Occipital lobe (tissue), 2 donors: ENCODE data around the gene UTP15. TPM values are rescaled to one million over a fixed set of nuclear protein-coding genes. Genes with fewer than 3 reads are reported as not detected.

Source experiments
- DNase-seq: peaks from one replicate; lab custom pipeline; 2025; lab: John Stamatoyannopoulos, UW
- total RNA-seq: library from RNA; depleted of rRNA; stranded (reverse); fragments of >200 nt; gene quantifications from one replicate; pipeline ENCODE4 v1.2.3, GENCODE V29; 2014

The UTP15 gene, protein sequence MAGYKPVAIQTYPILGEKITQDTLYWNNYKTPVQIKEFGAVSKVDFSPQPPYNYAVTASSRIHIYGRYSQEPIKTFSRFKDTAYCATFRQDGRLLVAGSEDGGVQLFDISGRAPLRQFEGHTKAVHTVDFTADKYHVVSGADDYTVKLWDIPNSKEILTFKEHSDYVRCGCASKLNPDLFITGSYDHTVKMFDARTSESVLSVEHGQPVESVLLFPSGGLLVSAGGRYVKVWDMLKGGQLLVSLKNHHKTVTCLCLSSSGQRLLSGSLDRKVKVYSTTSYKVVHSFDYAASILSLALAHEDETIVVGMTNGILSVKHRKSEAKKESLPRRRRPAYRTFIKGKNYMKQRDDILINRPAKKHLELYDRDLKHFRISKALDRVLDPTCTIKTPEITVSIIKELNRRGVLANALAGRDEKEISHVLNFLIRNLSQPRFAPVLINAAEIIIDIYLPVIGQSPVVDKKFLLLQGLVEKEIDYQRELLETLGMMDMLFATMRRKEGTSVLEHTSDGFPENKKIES
- 33.7 TPM for total RNA-seq

DNA sequence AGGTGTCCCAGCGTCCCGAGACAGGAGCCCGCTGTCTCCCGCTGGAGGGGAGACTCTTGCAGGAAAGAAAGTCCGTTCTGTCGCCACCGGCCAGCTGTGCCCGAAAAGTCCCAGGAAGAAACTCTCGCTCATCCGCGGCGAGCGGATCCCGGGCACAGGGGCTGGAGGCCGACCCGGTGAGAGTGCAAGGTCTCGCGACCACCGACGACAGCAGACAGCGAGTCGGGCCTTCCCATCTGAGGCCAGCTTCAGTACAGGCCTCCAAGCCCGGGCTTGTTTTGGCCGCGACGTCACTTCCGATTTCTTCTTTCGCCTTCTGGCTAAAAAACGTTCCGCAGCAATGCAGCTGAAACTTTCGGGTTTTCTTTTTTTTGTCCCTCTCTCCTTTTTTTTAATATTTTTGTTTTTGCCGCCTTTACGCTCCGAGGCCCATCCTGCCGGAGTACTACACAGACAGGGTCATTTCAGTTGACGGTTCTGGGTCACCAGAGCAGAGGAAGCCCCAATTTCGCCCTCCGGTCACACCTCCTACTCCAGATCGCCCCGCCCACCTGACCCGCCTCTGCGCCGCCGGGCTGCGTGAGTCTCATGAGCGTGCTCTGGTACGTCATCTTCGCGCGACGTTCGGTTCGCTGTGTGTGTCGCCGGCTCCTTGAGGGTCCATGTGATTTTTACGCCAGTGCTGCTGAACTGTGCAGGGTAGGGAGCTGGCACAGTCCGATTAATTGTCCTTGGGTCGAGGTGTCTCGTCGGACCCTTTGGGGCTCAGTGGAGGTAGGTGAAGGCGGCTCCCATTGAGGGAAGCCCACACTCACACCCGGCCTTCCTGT is at the start of gene UTP15, which contains the start of gene ANKRA2:
Gene UTP15, plus strand, starts transcription at position 605 of the 830 bp plus-strand sequence. CDS start 1,602 bp downstream, outside the sequence.
Gene ANKRA2, minus strand, starts transcription at position 501 of the 830 bp plus-strand sequence. CDS start 2,758 bp downstream, outside the sequence.
- DNase-seq: peak; percentile 94

DNA sequence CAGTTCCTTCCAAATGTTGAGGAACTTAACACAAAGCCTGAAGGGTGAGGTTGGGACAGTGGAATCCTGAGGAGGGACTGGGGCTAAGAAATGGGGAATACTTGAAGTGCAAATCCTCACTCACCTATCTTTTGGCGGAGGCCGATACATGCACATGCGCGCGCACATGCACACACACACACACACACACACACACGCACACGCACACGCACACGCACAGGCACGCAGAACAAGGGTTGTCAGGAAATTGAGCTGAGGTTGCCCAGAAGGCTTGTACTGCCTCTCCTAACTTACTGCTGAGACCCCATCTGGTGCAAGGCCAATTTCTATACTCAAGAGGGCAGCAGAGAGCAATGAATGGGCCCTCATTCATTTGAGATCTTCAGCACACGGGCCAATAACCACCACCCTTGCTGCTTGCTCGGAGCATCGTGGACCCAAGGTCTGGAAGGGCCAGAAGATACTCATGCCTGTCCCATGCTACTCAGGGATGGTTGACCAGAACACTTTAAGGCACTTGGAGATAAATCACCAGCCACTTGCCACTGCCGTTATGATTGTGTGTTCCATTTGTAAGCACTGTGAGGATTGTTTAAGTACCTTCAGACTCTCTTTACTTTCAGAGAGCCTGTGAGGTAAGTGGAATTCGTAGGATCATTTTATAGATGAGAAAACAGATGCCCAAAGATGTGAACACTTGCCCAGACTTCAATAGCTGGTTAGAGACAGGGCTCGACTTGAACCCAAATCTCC is 45.8 kb upstream of the UTP15 start:
- DNase-seq: peak; percentile 12

DNA sequence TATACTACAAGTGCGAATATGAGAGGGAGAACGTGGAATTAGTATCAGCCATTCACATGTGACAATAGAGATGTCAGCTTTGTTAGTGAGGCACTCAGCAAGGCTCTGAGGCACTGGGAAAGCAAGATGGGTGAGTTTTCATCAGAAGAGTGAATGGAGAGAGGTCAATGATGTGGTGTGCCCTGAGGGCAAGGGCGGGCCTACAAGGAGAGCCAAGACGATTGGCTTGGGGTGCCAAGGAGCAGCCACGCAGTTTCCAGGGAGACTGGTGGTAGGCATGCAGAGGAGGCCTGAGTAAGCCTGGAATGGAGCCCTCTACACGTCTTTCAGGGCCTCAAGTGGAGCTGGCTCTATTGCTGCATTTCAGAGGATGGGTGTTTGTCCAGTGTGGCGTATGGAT is 42.6 kb upstream of the UTP15 start:
- DNase-seq: no peak

DNA sequence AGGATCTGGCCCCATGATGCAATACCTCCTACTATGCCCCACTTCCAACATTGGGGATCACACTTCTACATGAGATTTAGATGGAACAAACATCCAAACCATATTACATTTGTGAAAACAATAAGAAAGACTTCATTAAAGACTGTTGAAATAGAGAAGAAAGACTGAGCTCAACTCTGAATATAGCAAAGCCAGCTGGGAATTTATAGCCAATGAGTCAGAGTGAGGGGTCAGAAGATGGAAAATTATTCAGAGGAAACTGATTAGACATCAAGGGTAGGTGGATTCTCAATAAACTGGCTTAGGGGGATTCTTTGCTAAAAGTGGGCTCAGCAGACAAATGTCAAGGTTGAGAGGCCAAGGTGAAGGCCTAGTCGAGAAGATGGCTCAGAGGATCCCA is 41.7 kb upstream of the UTP15 start:
- no peak for DNase-seq

DNA sequence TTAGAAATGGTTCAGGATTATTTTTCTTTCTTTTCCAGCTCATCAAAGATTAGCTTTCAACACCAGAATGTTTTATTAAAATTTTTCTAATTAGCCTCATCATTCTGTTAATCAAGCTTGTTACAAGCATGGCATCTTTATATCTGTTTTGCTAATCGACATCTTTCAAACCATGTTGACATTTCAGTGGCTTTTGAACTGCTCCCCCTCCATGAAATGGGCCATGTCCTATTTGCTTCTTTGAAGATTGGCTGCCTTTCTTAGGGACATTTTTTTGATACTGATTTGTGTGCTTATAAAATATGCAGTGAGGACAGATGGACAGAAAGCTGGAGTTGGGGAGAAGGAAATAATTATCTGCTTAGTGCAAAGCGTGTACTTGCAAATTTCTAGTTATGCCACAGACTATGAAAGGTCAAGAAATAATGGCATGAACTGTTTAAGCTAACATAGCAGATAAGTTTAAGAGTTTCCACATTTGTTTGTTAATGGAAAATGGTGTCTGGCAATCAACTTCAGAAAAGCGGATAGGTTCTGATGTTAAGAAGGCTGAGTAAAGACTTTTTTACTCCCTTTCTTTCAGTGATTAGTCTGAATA is 39.8 kb upstream of the UTP15 start:
- no peak for DNase-seq

DNA sequence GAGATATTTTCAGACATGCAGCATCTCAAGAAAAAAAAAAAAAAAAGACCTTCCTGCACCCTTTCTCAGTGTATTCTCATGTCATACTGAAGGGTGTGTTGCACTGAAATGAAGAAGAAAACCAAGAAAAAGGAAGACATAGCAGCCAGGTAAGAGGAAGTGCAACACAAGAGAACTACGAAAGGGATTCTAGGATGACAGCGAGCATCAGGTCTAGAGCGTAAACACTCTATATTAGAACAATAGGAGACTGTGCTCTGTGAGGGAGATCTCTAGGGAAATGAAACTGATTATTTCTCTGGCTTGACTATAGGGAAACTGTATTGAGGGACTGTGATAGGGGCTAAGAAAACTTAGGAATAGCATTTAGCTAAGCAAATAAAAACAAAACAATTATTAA is 37.3 kb upstream of the UTP15 start:
- no peak for DNase-seq

DNA sequence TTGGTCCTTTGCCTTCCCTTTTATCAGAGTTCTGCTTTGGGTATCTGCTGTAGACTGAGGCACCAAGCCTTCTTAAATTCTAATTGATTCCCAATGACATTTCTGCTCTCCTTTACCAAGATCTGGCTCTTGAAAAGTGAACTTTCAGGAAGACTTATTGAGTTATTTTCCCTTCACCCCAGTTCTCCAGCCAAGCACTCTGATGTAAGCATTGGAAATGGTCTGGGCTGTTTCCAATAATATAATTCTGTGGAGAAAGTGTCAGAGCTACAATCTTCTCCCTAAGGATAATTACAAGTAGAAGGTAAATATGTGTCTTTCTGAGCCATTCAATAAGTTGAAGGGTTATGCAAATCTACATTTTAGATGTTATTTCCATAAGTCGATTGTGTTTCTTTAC is 36.5 kb upstream of the UTP15 start:
- no peak for DNase-seq

DNA sequence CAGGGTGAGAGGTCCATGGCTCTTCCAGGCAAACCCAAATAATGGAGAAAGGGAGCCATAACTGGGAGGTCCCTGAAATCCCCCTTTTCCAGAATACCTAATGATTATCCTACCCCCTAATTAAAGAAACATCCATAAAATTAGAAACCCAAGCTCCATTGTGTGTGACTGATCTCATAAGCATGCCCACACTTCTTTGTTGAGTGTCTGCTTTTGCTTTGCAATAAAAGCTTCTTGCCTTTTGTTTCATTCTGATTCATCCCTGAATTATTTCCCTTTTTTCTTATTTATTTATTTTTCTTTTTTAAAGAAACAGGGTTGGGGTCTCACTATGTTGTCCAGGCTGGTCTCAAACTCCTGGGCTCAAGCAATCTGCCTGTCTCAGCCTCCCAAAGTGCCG is 34.2 kb upstream of the UTP15 start:
- no peak for DNase-seq

DNA sequence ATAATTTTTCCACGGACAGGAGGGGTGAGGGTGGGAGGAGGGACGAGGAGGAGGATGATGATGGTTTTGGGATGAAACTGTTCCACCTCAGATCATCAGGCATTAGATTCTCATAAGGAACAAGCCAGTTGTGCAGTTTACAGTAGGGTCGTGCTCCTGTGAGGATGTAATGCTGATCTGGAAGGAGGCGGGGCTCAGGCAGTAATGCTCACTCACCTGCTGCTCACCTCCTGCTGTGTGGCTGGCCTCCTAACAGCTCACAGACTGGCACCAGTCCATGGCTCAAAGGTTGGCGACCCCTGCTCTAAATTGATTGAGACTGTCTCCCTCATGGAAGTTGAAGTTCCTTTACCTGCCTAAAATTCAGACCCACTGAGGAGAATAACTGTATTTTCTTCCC is 33.3 kb upstream of the UTP15 start:
- DNase-seq: no peak

DNA sequence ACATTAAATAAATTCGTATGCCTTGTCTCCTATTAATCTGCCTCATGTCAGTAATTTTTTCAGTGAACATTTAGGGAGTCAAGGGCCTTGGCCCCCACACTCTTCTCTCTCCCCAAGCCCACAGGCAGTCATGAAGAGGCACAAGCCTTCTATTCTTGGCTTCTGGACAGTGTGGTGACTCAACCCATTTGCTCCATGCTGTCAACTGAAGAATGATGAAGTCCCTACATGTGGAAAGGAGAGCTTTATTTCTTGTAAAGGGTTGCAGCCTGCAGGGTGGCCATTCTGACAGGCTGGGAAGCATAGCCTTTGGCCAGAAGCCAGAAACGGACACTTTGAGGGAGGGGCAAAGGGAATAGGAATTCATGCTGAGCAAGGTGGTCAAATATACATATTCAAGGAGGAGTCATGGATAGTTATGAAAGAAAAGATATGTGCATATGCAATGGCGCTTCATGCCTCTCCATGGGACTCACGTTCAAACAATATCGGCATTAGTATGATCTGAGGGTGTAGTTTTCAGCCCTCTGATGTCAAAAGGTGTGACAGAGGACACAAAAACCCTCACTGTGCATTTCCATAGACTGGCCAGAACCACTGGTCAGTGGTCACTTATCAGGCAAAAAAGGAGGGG is 31.4 kb upstream of the UTP15 start:
- DNase-seq: no peak

DNA sequence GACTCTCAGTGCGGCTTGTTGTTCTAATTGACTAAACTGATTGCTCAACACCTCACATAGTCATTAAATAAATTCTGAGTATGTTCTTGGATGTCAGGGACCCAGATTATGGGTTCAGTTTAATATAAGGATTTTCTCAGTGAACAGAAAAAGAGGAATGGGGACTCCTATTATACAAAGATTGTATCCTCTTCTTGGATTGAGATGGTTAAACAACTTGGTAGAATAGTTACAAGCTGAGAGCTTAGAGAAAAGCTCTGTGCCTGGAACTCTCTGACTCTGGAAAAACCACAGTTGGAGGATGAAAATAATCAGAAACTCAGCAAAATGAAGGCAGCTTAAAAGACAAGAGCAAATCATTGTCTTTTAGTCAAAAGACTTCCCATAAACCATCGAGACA is 30.6 kb upstream of the UTP15 start:
- no peak for DNase-seq

DNA sequence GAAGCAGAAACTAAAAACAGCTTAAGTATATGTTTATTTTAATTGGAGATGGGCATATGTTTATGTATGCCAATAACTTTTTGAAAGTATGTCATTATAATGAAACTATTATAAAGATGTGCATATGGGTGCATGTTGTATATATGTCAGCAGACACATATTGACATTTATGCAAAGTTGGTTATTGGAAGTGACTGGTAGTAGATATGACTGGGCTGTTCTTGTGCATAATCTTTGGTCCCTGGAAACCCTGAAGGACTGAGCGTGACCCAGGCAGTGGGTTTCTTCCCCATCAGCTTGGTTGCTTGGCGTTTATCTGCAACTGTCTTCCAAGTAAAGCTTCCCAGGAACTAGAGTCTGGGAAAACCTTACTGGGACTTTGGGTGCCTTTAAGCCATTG is 25.8 kb upstream of the UTP15 start:
- DNase-seq: no peak

DNA sequence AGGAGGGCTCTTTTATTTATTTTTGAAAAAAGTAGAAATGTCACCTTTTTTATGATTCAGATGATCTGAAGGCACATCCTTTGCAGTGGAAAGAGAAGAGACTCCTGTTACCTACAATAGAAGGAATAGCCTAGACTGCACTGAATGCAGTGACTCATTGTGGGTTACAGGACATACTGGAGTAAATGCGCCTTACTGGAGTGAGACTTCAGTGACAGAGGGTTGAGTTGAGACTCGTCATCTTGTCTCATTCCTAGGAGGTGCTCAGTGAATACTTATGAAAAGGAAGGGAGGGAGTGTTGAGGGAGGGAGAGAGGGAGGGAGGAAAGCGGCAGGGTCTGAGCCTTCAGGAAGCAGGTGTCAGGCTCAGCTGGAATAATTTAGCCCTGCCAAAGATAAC is 25.4 kb upstream of the UTP15 start:
- DNase-seq: no peak

DNA sequence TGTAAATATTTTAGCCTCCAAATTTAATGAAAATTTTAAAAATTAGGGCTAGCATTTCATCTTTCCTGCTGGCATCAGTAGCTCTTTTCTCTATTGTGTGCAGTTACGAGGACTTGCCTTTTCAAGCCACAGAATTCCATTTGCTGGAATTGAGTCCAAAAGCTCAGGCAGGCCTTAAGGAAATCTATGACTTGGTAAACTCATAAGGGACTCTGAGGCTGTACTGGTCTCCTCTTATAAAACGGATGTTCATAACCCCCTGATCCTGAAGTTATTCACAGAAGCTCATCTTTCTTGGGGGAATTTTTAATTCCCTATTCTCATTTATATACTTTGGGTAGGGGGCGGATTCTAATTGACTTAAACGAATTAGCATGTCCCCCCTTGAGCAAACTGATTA is 23.5 kb upstream of the UTP15 start:
- no peak for DNase-seq

DNA sequence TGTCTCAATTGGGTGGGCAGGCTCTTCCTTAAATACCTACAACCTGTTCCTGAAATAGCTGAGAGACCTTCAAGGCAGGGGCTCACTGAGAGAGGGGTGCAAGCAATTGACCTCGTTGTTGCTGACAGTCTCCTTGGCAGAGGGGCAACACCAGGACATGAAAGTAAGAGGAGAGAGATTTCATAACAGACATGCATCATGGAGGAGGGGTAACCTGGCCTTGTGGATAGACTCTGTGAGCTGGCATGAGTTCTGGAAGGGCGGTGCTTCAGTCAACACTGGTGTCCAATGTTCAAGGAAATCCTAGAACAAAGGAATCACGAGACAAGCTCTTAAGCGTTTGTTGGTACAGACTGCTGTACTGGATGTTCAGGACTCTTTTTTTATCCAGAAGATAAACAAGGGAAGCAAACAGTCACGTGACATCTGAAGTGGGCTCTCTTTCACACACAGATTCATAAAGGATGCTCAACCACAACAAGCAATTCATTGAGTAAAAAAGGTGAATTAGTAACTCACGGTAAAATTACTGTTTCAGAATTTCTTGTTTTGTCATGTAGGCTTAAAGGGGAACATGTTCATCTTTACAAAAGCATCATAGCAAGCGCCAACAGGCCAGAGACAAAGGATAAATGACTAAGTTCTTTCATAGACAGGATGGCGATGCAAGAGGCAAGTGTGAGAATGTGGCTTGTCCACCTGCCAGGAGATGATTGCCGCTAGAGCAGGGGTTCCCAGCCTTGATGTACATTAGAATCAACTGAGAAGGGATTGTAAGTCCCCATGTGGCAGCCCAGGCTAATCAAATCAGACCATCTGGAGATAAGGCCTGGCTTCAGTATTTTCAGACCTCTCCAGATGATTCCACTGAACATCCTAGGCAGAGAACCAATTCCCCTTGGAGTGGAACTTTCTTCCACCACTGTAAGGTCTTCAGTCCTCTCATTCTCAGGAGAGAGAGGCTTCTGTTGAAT is 20.8 kb upstream of the UTP15 start:
- DNase-seq: no peak

DNA sequence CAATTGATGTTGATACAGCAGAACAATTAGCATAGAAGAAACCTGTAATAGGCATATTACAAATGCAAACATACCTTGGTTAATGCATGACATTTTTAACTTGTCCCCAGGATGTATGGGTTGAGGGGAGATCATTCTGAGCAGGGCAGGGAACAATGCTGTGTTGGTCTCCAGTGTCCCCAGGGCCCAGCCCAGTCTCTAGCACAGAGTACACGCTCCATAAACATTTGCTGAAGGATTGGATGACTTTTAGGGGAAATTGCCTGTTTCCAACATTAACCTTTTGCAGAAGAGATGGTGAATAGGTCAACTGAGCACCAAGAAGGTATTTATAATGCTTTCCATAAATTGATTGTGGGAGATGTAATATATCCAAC is 20.2 kb upstream of the UTP15 start:
- no peak for DNase-seq

DNA sequence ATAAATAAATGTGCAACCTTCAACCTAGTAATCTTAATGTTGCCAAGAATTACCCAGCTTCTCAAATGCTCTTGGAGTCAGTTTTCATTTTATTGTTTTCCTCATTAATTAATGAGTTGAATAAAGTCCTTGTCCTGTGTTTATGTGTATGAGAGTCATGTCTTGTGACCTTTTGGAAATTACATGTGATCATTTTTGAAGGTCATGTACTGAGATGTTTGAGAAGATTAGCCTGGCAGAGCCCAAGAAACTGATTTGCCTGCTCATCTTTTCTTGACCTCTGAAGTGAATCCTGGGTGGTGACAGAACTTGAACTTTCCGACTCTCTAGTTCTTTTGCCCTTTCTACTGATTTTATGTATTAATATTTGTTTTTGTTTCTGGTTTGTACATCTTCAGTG is 15.5 kb upstream of the UTP15 start:
- no peak for DNase-seq

DNA sequence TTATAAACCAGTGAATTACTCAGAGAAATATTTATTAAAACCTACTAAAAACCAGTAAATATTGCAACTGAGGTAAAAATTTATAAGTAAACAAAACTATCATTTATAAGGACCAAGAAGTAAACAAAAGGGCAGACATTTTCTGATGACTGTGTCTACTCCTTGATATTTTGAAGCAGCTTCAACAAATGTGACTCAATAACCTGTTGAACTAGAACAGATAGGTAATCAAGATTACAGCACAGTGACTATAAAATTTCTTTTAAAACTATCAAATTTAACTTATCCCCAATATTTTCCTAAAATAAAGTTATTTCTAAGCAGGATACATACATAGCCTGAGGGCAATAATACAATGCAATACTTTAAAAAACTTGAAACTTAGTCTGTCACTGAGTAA is 12.9 kb upstream of the UTP15 start:
- DNase-seq: no peak

DNA sequence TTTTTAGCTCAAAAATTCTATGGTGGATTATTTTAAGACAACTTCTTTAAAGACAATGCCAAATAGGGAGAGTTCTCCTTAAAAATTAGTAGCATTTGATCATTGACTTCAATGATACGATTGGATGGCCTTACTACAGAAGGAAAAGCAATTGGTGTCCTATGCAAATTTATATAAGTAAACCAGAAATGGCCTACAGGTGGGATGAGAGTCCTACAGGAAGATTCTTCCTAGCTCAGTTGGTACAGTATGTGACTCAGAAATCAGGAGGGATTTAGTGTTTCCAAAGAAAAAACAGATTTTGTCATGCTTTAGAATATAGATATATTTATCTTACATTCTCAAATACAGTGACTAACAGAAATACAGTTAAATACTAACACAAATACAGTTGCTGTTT is 6.6 kb upstream of the UTP15 start:
- DNase-seq: no peak

DNA sequence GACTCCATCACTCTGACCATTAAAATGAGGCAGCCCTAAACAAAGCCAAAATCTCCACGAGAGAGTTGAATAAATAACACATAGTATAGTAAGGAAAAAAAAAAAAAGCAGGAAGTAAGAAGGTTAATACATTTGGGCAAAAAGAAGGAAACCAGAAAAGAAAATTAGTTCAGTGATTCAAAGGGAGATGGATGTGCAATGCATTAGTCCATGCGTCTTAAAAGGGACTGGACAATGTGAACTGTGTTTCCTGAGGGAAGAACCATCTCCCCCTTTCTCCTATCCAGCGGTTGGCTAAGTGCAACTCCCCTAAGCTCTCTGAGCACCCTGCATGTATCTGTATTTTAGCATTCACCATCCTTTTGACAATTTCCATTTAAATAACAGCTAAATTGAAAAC is 1.5 kb upstream of the UTP15 start:
- DNase-seq: no peak
